ENCODE results near the gene MEIOB. TPM values are rescaled to one million over a fixed set of nuclear protein-coding genes. Genes with fewer than 3 reads are reported as not detected.

MEIOB gene
- total RNA-seq, 2 experiments from 2014 or later: not detected

DNA sequence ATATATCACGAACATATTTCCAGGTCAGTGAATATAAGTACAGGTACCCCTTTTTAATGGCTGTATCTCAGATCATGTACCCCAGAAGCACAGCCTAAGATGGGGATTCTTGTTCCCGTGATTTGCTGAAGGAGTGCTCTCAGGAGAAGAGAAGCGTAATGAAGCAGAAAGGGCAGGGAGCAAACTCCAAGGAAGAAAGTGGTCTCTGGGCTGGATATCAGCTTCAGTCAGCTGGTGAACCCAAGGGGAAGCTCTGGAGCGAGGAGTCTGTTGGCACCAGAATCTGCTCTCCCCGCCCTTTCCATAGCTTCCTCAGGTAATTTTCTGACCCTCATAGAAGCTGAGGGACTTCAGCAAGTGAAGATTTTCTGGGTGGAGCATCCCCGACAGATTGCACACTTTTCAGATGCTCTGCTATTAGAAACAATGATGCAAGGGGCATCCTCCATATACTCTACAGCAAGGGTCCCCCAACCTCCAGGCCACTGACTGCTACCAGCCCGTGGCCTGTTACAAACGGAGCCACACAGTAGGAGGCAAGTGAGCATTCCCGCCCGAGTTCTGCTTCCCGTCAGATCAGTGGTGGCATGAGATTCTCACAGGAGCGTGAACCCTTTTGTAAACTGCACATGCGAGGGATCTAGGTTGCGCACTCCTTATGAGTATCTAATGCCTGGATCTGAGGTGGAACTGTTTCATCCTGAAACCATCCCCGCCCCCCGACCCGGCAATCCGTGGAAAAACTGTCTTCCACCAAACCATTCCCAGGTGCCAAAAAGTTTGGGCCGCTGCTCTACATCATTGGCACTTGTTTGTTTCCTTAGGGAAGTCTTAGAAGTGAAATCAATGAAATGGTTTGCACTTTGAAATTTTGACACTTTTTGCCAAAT lies 40.5 kb downstream of the MEIOB start:
- Histone ChIP-seq H3K27me3 (ENCODE audit: control insufficient read depth in 1 of 2, insufficient read depth in 2 of 2, low read length in 2 of 2) (no peaks in the 10 kb centered on the region), H3K4me1 (ENCODE audit: insufficient read depth, low read length) (peaks cover 21% of the 10 kb centered on the region), H3K4me3 (ENCODE audit: low read length) (no peak overlapping the region), H3K9me3 (ENCODE audit: control insufficient read depth in 1 of 2, insufficient read depth in 1 of 2, low read length in 2 of 2) (no peaks in the 10 kb centered on the region), H3K27ac (ENCODE audit: low read depth in 1 of 2, low read length in 2 of 2) (no peak overlapping the region), H3K36me3 (ENCODE audit: insufficient read depth, low read length) (peaks cover 2% of the 10 kb centered on the region)
- ATAC-seq (ENCODE audit: poor library complexity) (no peak), DNase-seq (no peak)
- H3K9me3 Mint-ChIP-seq: no peaks in the 10 kb centered on the region
- H3K27me3 Mint-ChIP-seq: no peaks in the 10 kb centered on the region
- intact Hi-C loops (cut with DNase I, micrococcal nuclease): no loop called here
- CTCF ChIA-PET: no interaction called here
- peaks cover 23% of the 10 kb centered on the region for H3K4me1 Mint-ChIP-seq (ENCODE audit: low read depth)
- TF ChIP-seq, protein P1, sequence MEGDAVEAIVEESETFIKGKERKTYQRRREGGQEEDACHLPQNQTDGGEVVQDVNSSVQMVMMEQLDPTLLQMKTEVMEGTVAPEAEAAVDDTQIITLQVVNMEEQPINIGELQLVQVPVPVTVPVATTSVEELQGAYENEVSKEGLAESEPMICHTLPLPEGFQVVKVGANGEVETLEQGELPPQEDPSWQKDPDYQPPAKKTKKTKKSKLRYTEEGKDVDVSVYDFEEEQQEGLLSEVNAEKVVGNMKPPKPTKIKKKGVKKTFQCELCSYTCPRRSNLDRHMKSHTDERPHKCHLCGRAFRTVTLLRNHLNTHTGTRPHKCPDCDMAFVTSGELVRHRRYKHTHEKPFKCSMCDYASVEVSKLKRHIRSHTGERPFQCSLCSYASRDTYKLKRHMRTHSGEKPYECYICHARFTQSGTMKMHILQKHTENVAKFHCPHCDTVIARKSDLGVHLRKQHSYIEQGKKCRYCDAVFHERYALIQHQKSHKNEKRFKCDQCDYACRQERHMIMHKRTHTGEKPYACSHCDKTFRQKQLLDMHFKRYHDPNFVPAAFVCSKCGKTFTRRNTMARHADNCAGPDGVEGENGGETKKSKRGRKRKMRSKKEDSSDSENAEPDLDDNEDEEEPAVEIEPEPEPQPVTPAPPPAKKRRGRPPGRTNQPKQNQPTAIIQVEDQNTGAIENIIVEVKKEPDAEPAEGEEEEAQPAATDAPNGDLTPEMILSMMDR (IDR thresholded peaks at IDR 0.05): no peak
- no peaks in the 10 kb centered on the region for H3K36me3 Mint-ChIP-seq (ENCODE audit: low read depth)
- POLR2A ChIA-PET: no interaction called here
- H3K27ac Mint-ChIP-seq: no peak overlapping the region
- H3K4me3 Mint-ChIP-seq: no peak overlapping the region

DNA sequence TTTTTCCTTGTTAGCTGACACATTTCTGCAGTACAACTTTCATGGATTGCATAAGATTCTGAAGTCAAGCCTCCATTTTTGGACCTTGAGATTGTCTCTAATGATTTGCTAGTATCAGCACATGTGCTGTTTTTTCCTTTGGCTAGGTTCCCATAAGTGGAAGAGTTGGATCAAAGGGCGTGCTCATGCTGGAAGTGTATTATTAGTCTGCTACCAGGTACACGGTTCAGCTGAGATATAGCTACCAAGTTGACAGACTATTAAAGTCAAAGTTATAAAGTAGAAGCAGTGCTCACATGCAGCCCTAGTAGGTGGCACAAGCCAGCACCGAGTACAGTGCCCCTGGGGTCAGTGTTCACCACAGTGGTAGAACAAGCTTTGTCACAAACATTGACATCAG lies 41.8 kb downstream of the MEIOB start:
- TF ChIP-seq, protein P1 (IDR thresholded peaks at IDR 0.05): no peak
- Histone ChIP-seq H3K4me1 (ENCODE audit: insufficient read depth, low read length) (peaks cover 28% of the 10 kb centered on the region), H3K36me3 (ENCODE audit: insufficient read depth, low read length) (peaks cover 2% of the 10 kb centered on the region), H3K4me3 (ENCODE audit: low read length) (no peak overlapping the region), H3K27me3 (ENCODE audit: control insufficient read depth in 1 of 2, insufficient read depth in 2 of 2, low read length in 2 of 2) (no peaks in the 10 kb centered on the region), H3K27ac (ENCODE audit: low read depth in 1 of 2, low read length in 2 of 2) (no peak overlapping the region), H3K9me3 (ENCODE audit: control insufficient read depth in 1 of 2, insufficient read depth in 1 of 2, low read length in 2 of 2) (no peaks in the 10 kb centered on the region)
- Mint-ChIP-seq H3K27ac (no peak overlapping the region), H3K9me3 (no peaks in the 10 kb centered on the region), H3K36me3 (ENCODE audit: low read depth) (no peaks in the 10 kb centered on the region), H3K27me3 (no peaks in the 10 kb centered on the region), H3K4me3 (no peak overlapping the region), H3K4me1 (ENCODE audit: low read depth) (peaks cover 30% of the 10 kb centered on the region)
- ChIA-PET CTCF (interaction anchor here (0.8 kb wide), 1 partner anchor 124 kb away, joined by 3 read pairs; the partner anchor contains the start of gene MAPK8IP3), POLR2A (no interaction called here)
- DNase-seq (no peak), ATAC-seq (ENCODE audit: poor library complexity) (no peak)
- intact Hi-C loops (cut with DNase I, micrococcal nuclease): no loop called here

DNA sequence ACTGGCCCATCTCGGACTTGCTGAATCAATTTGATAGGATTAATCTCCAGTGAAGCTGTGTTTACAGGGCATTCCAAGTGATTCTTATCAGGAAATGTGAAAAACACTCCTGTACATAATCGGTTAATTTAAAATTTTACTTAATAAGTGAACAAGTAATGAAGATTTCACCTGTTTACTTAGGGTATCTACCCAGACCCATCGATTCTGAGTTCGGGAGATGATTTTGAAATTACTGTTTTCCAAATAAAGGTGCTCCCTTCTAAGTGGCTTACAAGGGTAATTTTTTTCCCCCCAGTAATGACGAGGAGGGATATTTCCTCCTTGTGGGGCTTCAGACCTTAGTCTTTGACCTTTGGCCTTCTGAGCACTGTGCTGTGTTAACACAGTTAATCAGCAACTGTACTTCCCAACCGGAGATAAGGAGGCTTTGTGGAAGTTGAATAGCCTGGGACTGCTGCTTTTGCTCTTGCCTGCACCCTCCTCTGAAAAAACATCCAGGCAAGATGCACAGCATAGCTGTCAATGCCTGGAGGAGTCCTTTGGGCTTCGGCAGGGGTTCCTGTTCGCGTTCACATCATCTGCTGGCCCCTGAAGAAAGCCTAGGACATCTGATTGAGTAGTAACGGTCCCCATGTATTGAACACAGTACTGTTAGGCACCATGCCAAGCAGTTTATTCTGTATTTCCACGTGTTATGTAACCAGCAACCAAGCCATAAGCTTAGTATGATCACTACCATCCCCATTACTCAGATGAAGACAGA lies 43.1 kb downstream of the MEIOB start:
- H3K9me3 ChIP-seq (ENCODE audit: control insufficient read depth in 1 of 2, insufficient read depth in 1 of 2, low read length in 2 of 2): no peaks in the 10 kb centered on the region
- DNase-seq (no peak), ATAC-seq (ENCODE audit: poor library complexity) (no peak)
- H3K4me3 Mint-ChIP-seq: peak overlapping the region; percentile 91
- intact Hi-C loops (cut with DNase I, micrococcal nuclease): loop anchor here (5.0 kb wide), 2 partner anchors 57 to 122 kb away; partner anchors contain the start of genes EME2 (in 1 of the 2), MAPK8IP3 (in 1 of the 2), MRPS34 (in 1 of the 2) and NME3 (in 1 of the 2)
- no peaks in the 10 kb centered on the region for H3K36me3 Mint-ChIP-seq (ENCODE audit: low read depth)
- H3K4me1 Mint-ChIP-seq (ENCODE audit: low read depth): peaks cover 37% of the 10 kb centered on the region
- H3K27me3 ChIP-seq (ENCODE audit: control insufficient read depth in 1 of 2, insufficient read depth in 2 of 2, low read length in 2 of 2): no peaks in the 10 kb centered on the region
- POLR2A ChIA-PET: interaction anchor here (2.4 kb wide), 1 partner anchor 137 kb away, joined by 17 read pairs; the partner anchor contains the start of gene RPS2
- H3K27me3 Mint-ChIP-seq: no peaks in the 10 kb centered on the region
- peaks cover 2% of the 10 kb centered on the region for H3K36me3 ChIP-seq (ENCODE audit: insufficient read depth, low read length)
- no peak overlapping the region for H3K4me3 ChIP-seq (ENCODE audit: low read length)
- CTCF ChIA-PET: no interaction called here
- no peak overlapping the region for H3K27ac ChIP-seq (ENCODE audit: low read depth in 1 of 2, low read length in 2 of 2)
- peaks cover 42% of the 10 kb centered on the region for H3K4me1 ChIP-seq (ENCODE audit: insufficient read depth, low read length)
- H3K27ac Mint-ChIP-seq: peak overlapping the region; percentile 48
- TF ChIP-seq, protein P1 (IDR thresholded peaks at IDR 0.05): no peak
- H3K9me3 Mint-ChIP-seq: no peaks in the 10 kb centered on the region

All from CD4-positive, alpha-beta T cell (primary cell).